Kidney (tissue), 14 donors: ENCODE results near the gene ZNF443. TPM values are rescaled to one million over a fixed set of nuclear protein-coding genes. Genes with fewer than 3 reads are reported as not detected.
"Not testable (repeated sequence)": the region's sequence is repeated elsewhere in the genome, so short reads cannot be mapped to it uniquely, and the experiment has no call there.

Experiments
- DNase-seq, 5 donors: peaks; one replicate each; pipeline ENCODE4 v3.0.0-alpha.2; 2013 to 2020
- FAIRE-seq: peaks from 2 replicates; lab custom pipeline; 2012; peaks lifted over from hg19 to GRCh38; lab: Jason Lieb, UNC
- H3K27ac ChIP-seq, 2 donors: one replicate each; pipeline ENCODE4 v1.7.0; 2013; ENCODE audit warnings: low read depth in 2 of 2, low read length in 2 of 2, inconsistent platforms in 1 of 2
- H3K27me3 ChIP-seq: one replicate; pipeline ENCODE4 v1.7.1; 2013; ENCODE audit warnings: low read length, inconsistent platforms; ENCODE audit not compliant: control insufficient read depth, insufficient read depth
- H3K36me3 ChIP-seq, 3 donors: one replicate each; pipeline versions ENCODE4 v1.7.0 to v1.7.1; 2013; ENCODE audit warnings: low read length in 3 of 3, control low read depth in 1 of 3, inconsistent platforms in 1 of 3; ENCODE audit not compliant: insufficient read depth in 3 of 3, control insufficient read depth in 2 of 3
- H3K4me1 ChIP-seq, 3 donors: one replicate each; pipeline versions ENCODE4 v1.7.0 to v1.7.1; 2013; ENCODE audit warnings: low read length in 3 of 3, inconsistent platforms in 1 of 3, low read depth in 1 of 3; ENCODE audit not compliant: control insufficient read depth in 2 of 3, insufficient read depth in 2 of 3
- H3K4me3 ChIP-seq, 3 donors: one replicate each; pipeline versions ENCODE4 v1.7.0 to v1.8.1; 2013; ENCODE audit warnings: low read length in 3 of 3, control low read depth in 1 of 3, inconsistent platforms in 1 of 3
- H3K9ac ChIP-seq, 3 donors: one replicate each; pipeline versions ENCODE4 v1.7.0 to v1.7.1; 2013; ENCODE audit warnings: low read length in 3 of 3, control low read depth in 1 of 3, inconsistent platforms in 1 of 3
- H3K9me3 ChIP-seq, 3 donors: one replicate each; pipeline versions ENCODE4 v1.7.0 to v1.7.1; 2013; ENCODE audit warnings: low read length in 3 of 3, control low read depth in 1 of 3, inconsistent platforms in 1 of 3; ENCODE audit not compliant: control insufficient read depth in 2 of 3, insufficient read depth in 1 of 3
- intact Hi-C: fragments of 100-400 bp; cut with DNase I; formaldehyde crosslinking; loops from one replicate; pipeline ENCODE4 v1.11.1; 2022
- polyA plus RNA-seq: library from polyadenylated mRNA; stranded (reverse); fragments of 350-450 nt; fragmentation: Illumina TruSeq; extraction: RNeasy Lipid Tissue Mini Kit (QIAGEN cat#74804); gene quantifications from one replicate; pipeline ENCODE4 v1.2.3, GENCODE V29; 2014; ENCODE audit warnings: low read depth, low replicate concordance; ENCODE audit not compliant: insufficient read depth
- total RNA-seq: library from RNA; stranded (reverse); fragmentation: NEBNext Ultra II Directional; extraction: Animal tissue kit (Norgen Biotek cat#: 25700); gene quantifications from one replicate; pipeline ENCODE4 v1.2.1, GENCODE V29; 2021
- TF ChIP-seq, protein P1 (sequence below): IDR thresholded peaks from 3 replicates; pipeline ENCODE4 v1.5.1; 2012; ENCODE audit warnings: mild to moderate bottlenecking, moderate library complexity, borderline replicate concordance; ENCODE audit not compliant: insufficient read depth; ENCODE audit errors: extremely low read depth
- donor health status: control.
- donor health status: control.
- donor health status: control.
- donor health status: control.
- donor health status: control.
- donor health status: DM: yes; HTN: yes; CAD: no.
- donor health status: Normal renal cell carcinoma (clear cell type).

The ZNF443 gene
- total and polyA plus RNA-seq, 2 donors from 2014 or later, result 4.1 to 8.4 TPM

DNA sequence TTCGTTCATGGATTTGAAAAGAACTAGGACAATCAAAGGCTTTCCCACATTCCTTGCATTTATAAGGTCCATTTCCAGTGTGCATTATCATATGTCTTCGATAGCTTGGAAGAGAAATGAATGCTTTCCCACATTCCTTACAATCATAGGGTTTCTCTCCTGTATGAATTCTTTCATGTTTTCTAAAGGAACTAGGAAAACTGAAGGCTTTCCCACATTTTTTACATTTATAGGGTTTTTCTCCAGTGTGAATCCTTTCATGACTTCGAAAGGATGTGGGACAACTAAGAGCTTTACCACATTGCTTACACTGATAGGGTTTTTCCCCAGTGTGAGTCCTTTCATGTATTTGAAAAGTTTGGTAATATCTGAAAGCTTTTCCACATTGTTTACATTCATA is 23.9 kb upstream of the ZNF443 start:
- no peaks in the 10 kb centered on the region for H3K27me3 ChIP-seq
- FAIRE-seq (no peak), DNase-seq (no peak)
- no peaks in the 10 kb centered on the region for H3K4me1 ChIP-seq
- H3K4me3 ChIP-seq, result peak overlapping the region in 1 of 3 donors; percentile 24
- H3K36me3 ChIP-seq, result peaks cover 13 to 19% (median 18%) of the 10 kb centered on the region in 3 donors
- H3K27ac ChIP-seq, result no peak overlapping the region
- peaks cover 8 to 40% (median 18%) of the 10 kb centered on the region in 3 donors for H3K9me3 ChIP-seq
- H3K9ac ChIP-seq, result no peak overlapping the region
- TF ChIP-seq, protein P1, sequence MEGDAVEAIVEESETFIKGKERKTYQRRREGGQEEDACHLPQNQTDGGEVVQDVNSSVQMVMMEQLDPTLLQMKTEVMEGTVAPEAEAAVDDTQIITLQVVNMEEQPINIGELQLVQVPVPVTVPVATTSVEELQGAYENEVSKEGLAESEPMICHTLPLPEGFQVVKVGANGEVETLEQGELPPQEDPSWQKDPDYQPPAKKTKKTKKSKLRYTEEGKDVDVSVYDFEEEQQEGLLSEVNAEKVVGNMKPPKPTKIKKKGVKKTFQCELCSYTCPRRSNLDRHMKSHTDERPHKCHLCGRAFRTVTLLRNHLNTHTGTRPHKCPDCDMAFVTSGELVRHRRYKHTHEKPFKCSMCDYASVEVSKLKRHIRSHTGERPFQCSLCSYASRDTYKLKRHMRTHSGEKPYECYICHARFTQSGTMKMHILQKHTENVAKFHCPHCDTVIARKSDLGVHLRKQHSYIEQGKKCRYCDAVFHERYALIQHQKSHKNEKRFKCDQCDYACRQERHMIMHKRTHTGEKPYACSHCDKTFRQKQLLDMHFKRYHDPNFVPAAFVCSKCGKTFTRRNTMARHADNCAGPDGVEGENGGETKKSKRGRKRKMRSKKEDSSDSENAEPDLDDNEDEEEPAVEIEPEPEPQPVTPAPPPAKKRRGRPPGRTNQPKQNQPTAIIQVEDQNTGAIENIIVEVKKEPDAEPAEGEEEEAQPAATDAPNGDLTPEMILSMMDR, result no peak
- intact Hi-C loops, result no loop called here

DNA sequence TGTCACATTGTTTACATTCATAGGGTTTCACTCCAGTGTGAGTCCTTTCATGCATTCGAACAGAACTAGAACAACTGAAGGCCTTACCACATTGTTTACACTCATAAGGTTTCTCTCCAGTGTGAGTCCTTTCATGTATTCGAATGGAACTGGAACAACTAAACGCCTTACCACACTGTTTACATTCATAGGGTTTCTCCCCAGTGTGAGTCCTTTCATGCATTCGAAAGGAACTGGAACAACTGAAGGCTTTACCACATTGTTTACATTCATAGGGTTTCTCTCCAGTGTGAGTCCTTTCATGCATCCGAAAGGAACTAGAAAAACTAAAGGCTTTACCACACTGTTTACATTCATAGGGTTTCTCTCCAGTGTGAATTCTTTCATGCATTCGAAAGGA is 23.3 kb upstream of the ZNF443 start:
- H3K9ac ChIP-seq, H3K4me1 ChIP-seq, H3K27me3 ChIP-seq, intact Hi-C loops, FAIRE-seq, H3K27ac ChIP-seq, DNase-seq: not testable (repeated sequence)
- Histone ChIP-seq H3K9me3 (peaks cover 8 to 44% (median 18%) of the 10 kb centered on the region in 3 donors), H3K4me3 (peak overlapping the region in 1 of 3 donors; percentile 3), H3K36me3 (peaks cover 13 to 19% (median 18%) of the 10 kb centered on the region in 3 donors)

DNA sequence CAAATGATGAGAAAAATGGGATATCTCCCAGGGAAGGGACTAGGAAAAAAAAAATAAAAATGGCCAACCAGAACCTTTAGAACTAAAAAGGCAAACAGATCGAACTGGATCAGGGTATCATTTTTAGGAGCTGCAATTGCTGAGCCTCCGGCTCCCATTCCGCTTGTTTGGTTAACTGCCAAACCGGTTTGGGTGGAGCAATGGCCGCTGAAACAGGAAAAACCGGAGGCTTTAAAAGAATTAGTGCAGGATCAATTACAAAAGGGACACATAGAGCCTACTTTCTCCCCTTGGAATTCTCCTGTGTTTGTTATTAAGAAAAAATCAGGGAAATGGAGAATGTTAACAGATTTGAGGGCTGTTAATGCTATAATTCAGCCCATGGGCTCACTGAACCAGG is 12.7 kb upstream of the ZNF443 start:
- intact Hi-C loops, result no loop called here

DNA sequence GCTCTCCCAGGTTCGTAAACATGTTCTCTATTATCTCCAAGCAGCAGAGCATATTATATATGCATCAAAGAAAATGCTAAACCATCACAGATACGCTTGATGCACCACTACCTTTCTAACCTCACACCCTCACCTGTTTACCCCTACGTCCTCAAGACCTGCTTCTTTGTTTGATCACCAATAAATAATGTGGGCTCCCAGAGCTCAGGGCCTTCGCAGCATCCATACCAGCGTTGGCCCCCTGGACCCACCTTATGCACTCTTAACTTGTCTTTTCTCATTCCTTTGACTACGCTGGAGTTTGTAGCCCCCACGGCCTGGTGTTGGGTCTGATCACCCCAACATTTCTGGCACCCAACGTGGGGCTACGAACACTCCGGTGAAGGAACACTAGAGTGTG is 10.0 kb upstream of the ZNF443 start:
- intact Hi-C loops, result no loop called here
- Histone ChIP-seq H3K4me1 (no peaks in the 10 kb centered on the region), H3K9ac (no peak overlapping the region), H3K27ac (no peak overlapping the region), H3K4me3 (no peak overlapping the region), H3K36me3 (no peaks in the 10 kb centered on the region), H3K27me3 (no peaks in the 10 kb centered on the region), H3K9me3 (peaks cover 0 to 8% (median 2%) of the 10 kb centered on the region in 3 donors)
- TF ChIP-seq, protein P1, result no peak
- FAIRE-seq (no peak), DNase-seq (no peak)

More for the DNA sequence above, 12.7 kb upstream of the ZNF443 start:
- peaks cover 0 to 8% (median 0%) of the 10 kb centered on the region in 3 donors for H3K9me3 ChIP-seq
- no peaks in the 10 kb centered on the region for H3K27me3 ChIP-seq
- TF ChIP-seq, protein P1, result no peak
- H3K4me3 ChIP-seq, result no peak overlapping the region
- DNase-seq (peak in 3 of 5 donors; percentile 30 to 65 (median 60)), FAIRE-seq (no peak)
- no peaks in the 10 kb centered on the region for H3K4me1 ChIP-seq
- no peaks in the 10 kb centered on the region for H3K36me3 ChIP-seq
- H3K27ac ChIP-seq, result no peak overlapping the region
- no peak overlapping the region for H3K9ac ChIP-seq
